Embryonic facial prominence (tissue), 1 donor: Measurements from ENCODE around the gene OTUD5.
"Not testable (repeated sequence)": the region's sequence is repeated elsewhere in the genome, so short reads cannot be mapped to it uniquely, and the experiment has no call there.

Experiments
- DNase-seq: peaks from one replicate; pipeline ENCODE4 v3.0.0-alpha.2; 2016; ENCODE audit errors: extremely low spot score

Gene OTUD5

DNA sequence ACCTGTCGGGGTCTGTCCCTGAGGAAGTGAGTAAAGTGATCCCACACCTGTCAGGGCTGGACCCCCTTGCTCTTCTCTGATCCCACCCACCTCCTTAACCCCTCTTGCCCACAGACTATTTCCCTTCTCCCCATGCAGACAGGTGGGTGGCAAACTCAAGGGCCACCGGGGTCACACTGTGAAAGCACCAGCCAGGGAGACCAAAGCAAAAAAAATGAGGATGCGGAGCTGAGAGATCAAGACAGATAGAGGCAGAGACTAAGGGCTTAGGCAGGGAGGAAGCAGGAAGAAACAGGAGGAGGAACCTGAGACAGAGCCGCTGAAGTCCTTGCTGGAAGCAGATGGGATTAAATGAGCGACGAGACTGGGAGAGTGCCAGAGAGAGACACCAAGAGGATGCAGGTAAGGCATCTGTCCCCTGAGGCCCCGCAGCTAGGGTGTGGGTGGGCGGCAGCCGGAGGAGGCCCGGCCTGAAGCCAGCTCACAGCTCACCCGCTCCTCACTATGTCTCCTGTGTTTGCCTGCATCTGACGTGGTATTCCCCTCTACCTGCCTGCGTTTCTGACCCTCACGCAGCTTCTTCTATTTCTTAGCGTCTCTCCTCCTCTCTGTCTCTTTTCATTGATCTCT is 67.0 kb downstream of the OTUD5 start:
- no peak for DNase-seq

DNA sequence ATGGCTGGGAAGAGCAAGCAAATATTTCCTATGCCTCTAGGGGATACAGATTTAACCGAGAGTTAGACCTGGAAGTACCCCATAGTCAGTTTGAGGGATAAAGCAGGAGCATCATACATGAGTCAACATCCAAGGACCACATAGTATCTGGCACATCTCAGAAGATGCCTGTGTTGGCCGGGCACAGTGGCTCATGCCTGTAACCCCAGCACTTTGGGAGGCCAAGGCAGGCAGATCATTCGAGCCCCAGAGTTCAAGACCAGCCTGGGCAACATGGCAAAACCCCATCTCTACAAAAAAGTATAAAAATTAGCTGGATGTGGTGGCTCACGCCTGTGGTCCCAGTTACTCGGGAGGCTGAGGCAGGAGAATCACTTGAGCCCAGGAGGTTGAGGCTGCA is 70.8 kb downstream of the OTUD5 start:
- DNase-seq, result not testable (repeated sequence)

DNA sequence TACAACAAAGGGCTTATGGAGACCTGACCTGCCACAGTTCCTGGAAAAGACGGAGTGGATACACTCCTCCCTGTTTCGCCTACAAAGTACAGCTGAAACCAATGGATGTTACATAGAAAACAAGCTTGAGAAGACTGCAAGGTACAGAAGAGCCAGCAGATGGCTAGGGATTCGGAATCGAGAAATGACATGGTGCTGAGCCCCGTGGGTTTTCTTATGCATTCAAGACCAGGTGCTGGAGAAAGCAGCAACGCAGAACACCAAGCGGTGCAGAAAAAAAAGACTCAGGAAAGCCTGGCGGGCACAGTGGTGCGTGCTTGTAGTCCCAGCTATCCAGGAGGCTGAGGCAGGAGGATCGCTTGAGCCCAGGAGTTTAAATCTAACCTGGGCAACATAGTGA is 73.7 kb downstream of the OTUD5 start:
- no peak for DNase-seq

DNA sequence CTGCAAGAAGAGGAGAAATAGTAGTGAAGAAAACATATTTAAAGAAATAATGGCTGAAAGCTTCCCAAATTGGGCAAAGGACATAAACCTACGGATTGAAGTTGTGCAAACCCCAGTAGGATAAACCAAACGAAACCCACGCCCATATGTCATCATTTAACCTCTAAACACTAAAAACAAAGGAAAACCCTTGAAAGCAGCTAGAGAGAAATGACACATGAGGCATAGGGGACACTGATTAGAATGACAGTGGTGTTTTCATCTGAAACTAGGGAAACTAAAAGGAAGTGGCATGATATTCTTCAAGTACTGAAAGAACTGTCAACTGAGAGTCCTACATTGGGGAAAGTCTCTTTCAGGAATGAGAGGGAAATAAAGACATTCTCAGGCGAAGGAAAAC is 80.5 kb downstream of the OTUD5 start:
- DNase-seq, result not testable (repeated sequence)
